ENCODE measurements around the gene PRKCA.

The PRKCA gene

GRCh38 chr17:66283296-66283934 lies 19.0 kb upstream of the PRKCA start:
- Histone ChIP-seq H3K27ac (no peak overlapping the region), H3K27me3 (ENCODE audit: insufficient read depth, low read depth) (no peaks in the 10 kb centered on the region), H2AFZ (ENCODE audit: low read depth) (no peak overlapping the region), H3K4me3 (IDR thresholded peaks at IDR 0.05; ENCODE audit: insufficient read depth, low read depth, low read length) (no peak overlapping the region), H3K9ac (no peak overlapping the region), H4K20me1 (ENCODE audit: insufficient read depth) (no peaks in the 10 kb centered on the region), H3K4me2 (no peak overlapping the region), H3K79me2 (ENCODE audit: insufficient read depth, low read depth) (no peaks in the 10 kb centered on the region), H3K36me3 (ENCODE audit: insufficient read depth) (no peaks in the 10 kb centered on the region), H3K4me1 (ENCODE audit: low read depth, poor library complexity, severe bottlenecking) (no peaks in the 10 kb centered on the region)
- no peak for TF ChIP-seq CTCF (conservative IDR thresholded peaks at IDR 0.05; ENCODE audit: low read depth, low read length)

GRCh38 chr17:66283971-66284370 lies 18.4 kb upstream of the PRKCA start:
- Histone ChIP-seq H3K9ac (no peak overlapping the region), H2AFZ (ENCODE audit: low read depth) (no peak overlapping the region), H3K4me2 (no peak overlapping the region), H4K20me1 (ENCODE audit: insufficient read depth) (no peaks in the 10 kb centered on the region), H3K36me3 (ENCODE audit: insufficient read depth) (no peaks in the 10 kb centered on the region), H3K79me2 (ENCODE audit: insufficient read depth, low read depth) (no peaks in the 10 kb centered on the region), H3K4me3 (IDR thresholded peaks at IDR 0.05; ENCODE audit: insufficient read depth, low read depth, low read length) (no peak overlapping the region), H3K27me3 (ENCODE audit: insufficient read depth, low read depth) (no peaks in the 10 kb centered on the region), H3K27ac (no peak overlapping the region), H3K4me1 (ENCODE audit: low read depth, poor library complexity, severe bottlenecking) (no peaks in the 10 kb centered on the region)
- TF ChIP-seq CTCF (conservative IDR thresholded peaks at IDR 0.05; ENCODE audit: low read depth, low read length) = no peak

GRCh38 chr17:66285149-66285548 lies 17.3 kb upstream of the PRKCA start:
- Histone ChIP-seq H3K9ac (no peak overlapping the region), H3K4me2 (no peak overlapping the region), H4K20me1 (ENCODE audit: insufficient read depth) (no peaks in the 10 kb centered on the region), H2AFZ (ENCODE audit: low read depth) (no peak overlapping the region), H3K4me1 (ENCODE audit: low read depth, poor library complexity, severe bottlenecking) (no peaks in the 10 kb centered on the region), H3K4me3 (IDR thresholded peaks at IDR 0.05; ENCODE audit: insufficient read depth, low read depth, low read length) (no peak overlapping the region), H3K27ac (no peak overlapping the region), H3K79me2 (ENCODE audit: insufficient read depth, low read depth) (no peaks in the 10 kb centered on the region), H3K36me3 (ENCODE audit: insufficient read depth) (no peaks in the 10 kb centered on the region), H3K27me3 (ENCODE audit: insufficient read depth, low read depth) (no peaks in the 10 kb centered on the region)
- no peak for TF ChIP-seq CTCF (conservative IDR thresholded peaks at IDR 0.05; ENCODE audit: low read depth, low read length)

GRCh38 chr17:66287911-66288310 lies 14.5 kb upstream of the PRKCA start:
- Histone ChIP-seq H3K36me3 (ENCODE audit: insufficient read depth) (no peaks in the 10 kb centered on the region), H3K27ac (no peak overlapping the region), H4K20me1 (ENCODE audit: insufficient read depth) (no peaks in the 10 kb centered on the region), H3K9ac (no peak overlapping the region), H3K27me3 (ENCODE audit: insufficient read depth, low read depth) (no peaks in the 10 kb centered on the region), H2AFZ (ENCODE audit: low read depth) (no peak overlapping the region), H3K4me1 (ENCODE audit: low read depth, poor library complexity, severe bottlenecking) (no peaks in the 10 kb centered on the region), H3K4me3 (IDR thresholded peaks at IDR 0.05; ENCODE audit: insufficient read depth, low read depth, low read length) (no peak overlapping the region), H3K4me2 (no peak overlapping the region), H3K79me2 (ENCODE audit: insufficient read depth, low read depth) (no peaks in the 10 kb centered on the region)
- TF ChIP-seq CTCF (conservative IDR thresholded peaks at IDR 0.05; ENCODE audit: low read depth, low read length) = no peak
